Measurements from ENCODE around the gene IGFBP7.

Gene IGFBP7

GRCh38 chr4:57116245-57116644 lies 6.1 kb upstream of the IGFBP7 start:
- Histone ChIP-seq H3K27me3 (ENCODE audit: control insufficient read depth in 3 of 3, insufficient read depth in 3 of 3, low read depth in 1 of 3, low read length in 3 of 3) (peaks cover 0 to 2% (median 0%) of the 10 kb centered on the region in 3 experiments), H3K9me3 (replicated peaks in 1 of 2; ENCODE audit: control insufficient read depth in 2 of 2, insufficient read depth in 1 of 2, low read depth in 1 of 2, low read length in 2 of 2) (no peaks in the 10 kb centered on the region), H3K9ac (ENCODE audit: low read depth, low read length, poor library complexity) (no peak overlapping the region), H4K91ac (ENCODE audit: low read depth, low read length, poor library complexity) (no peak overlapping the region), H3K4ac (ENCODE audit: low read length) (no peak overlapping the region), H2AFZ (ENCODE audit: low read length) (no peak overlapping the region), H3K36me3 (replicated peaks in 1 of 2; ENCODE audit: control insufficient read depth in 2 of 2, insufficient read depth in 2 of 2, low read length in 2 of 2) (no peaks in the 10 kb centered on the region), H2AK5ac (ENCODE audit: low read depth, low read length) (no peak overlapping the region), H3K79me1 (ENCODE audit: low read depth, low read length) (no peaks in the 10 kb centered on the region), H2BK15ac (ENCODE audit: low read length) (no peak overlapping the region), H2BK12ac (ENCODE audit: low read length) (no peak overlapping the region), H3K4me1 (ENCODE audit: control insufficient read depth in 2 of 2, insufficient read depth in 1 of 2, low read depth in 1 of 2, low read length in 2 of 2) (peaks cover 2 to 11% of the 10 kb centered on the region in 2 donors), H2BK5ac (ENCODE audit: low read length) (no peak overlapping the region), H4K8ac (ENCODE audit: low read depth, low read length) (no peak overlapping the region), H3K4me3 (ENCODE audit: low read length in 2 of 2) (no peak overlapping the region), H3K18ac (ENCODE audit: low read length) (no peak overlapping the region), H3K27ac (replicated peaks; ENCODE audit: low read length) (no peak overlapping the region), H3K23ac (ENCODE audit: low read depth, low read length, poor library complexity) (no peak overlapping the region), H3K4me2 (ENCODE audit: insufficient read depth, low read length, poor library complexity, severe bottlenecking) (no peak overlapping the region), H2BK120ac (ENCODE audit: low read depth, low read length) (no peak overlapping the region), H3K14ac (ENCODE audit: low read length) (no peak overlapping the region)
- no CpG with 5 or more reads among the region's 3 CpGs for WGBS, 2 donors (ENCODE audit: extremely low coverage in 2 of 2, insufficient read length in 2 of 2, insufficient replicate concordance in 1 of 2)
- DNase-seq (ENCODE audit: low spot score): no peak

GRCh38 chr4:57114973-57115372 lies 4.8 kb upstream of the IGFBP7 start:
- no peak for DNase-seq (ENCODE audit: low spot score)
- H3K79me1 ChIP-seq (ENCODE audit: low read depth, low read length): no peaks in the 10 kb centered on the region
- H4K8ac ChIP-seq (ENCODE audit: low read depth, low read length): no peak overlapping the region
- H2BK12ac ChIP-seq (ENCODE audit: low read length): no peak overlapping the region
- H3K14ac ChIP-seq (ENCODE audit: low read length): no peak overlapping the region
- H3K27me3 ChIP-seq (ENCODE audit: control insufficient read depth in 3 of 3, insufficient read depth in 3 of 3, low read depth in 1 of 3, low read length in 3 of 3): peaks cover 0 to 3% (median 0%) of the 10 kb centered on the region in 3 experiments
- no peak overlapping the region for H3K18ac ChIP-seq (ENCODE audit: low read length)
- H3K9me3 ChIP-seq (replicated peaks in 1 of 2; ENCODE audit: control insufficient read depth in 2 of 2, insufficient read depth in 1 of 2, low read depth in 1 of 2, low read length in 2 of 2): no peaks in the 10 kb centered on the region
- H3K4ac ChIP-seq (ENCODE audit: low read length): no peak overlapping the region
- no peak overlapping the region for H3K9ac ChIP-seq (ENCODE audit: low read depth, low read length, poor library complexity)
- no peak overlapping the region for H4K91ac ChIP-seq (ENCODE audit: low read depth, low read length, poor library complexity)
- no peak overlapping the region for H2AK5ac ChIP-seq (ENCODE audit: low read depth, low read length)
- H2BK15ac ChIP-seq (ENCODE audit: low read length): no peak overlapping the region
- no peak overlapping the region for H3K4me2 ChIP-seq (ENCODE audit: insufficient read depth, low read length, poor library complexity, severe bottlenecking)
- no peaks in the 10 kb centered on the region for H3K36me3 ChIP-seq (replicated peaks in 1 of 2; ENCODE audit: control insufficient read depth in 2 of 2, insufficient read depth in 2 of 2, low read length in 2 of 2)
- peaks cover 9 to 17% of the 10 kb centered on the region in 2 donors for H3K4me1 ChIP-seq (ENCODE audit: control insufficient read depth in 2 of 2, insufficient read depth in 1 of 2, low read depth in 1 of 2, low read length in 2 of 2)
- no peak overlapping the region for H2BK120ac ChIP-seq (ENCODE audit: low read depth, low read length)
- no peak overlapping the region for H3K23ac ChIP-seq (ENCODE audit: low read depth, low read length, poor library complexity)
- no peak overlapping the region for H3K27ac ChIP-seq (replicated peaks; ENCODE audit: low read length)
- H3K4me3 ChIP-seq (ENCODE audit: low read length in 2 of 2): no peak overlapping the region
- no peak overlapping the region for H2AFZ ChIP-seq (ENCODE audit: low read length)
- no peak overlapping the region for H2BK5ac ChIP-seq (ENCODE audit: low read length)

- peaks cover 0 to 14% (median 6%) of the 10 kb centered on the region in 3 experiments for H3K27me3 ChIP-seq (ENCODE audit: control insufficient read depth in 3 of 3, insufficient read depth in 3 of 3, low read depth in 1 of 3, low read length in 3 of 3)
- no peaks in the 10 kb centered on the region for H3K79me1 ChIP-seq (ENCODE audit: low read depth, low read length)
- H3K27ac ChIP-seq (replicated peaks; ENCODE audit: low read length): no peak overlapping the region
- no peak overlapping the region for H3K4ac ChIP-seq (ENCODE audit: low read length)
- H2AFZ ChIP-seq (ENCODE audit: low read length): no peak overlapping the region
- no peaks in the 10 kb centered on the region for H3K9me3 ChIP-seq (replicated peaks in 1 of 2; ENCODE audit: control insufficient read depth in 2 of 2, insufficient read depth in 1 of 2, low read depth in 1 of 2, low read length in 2 of 2)
- DNase-seq (ENCODE audit: low spot score): no peak
- H4K91ac ChIP-seq (ENCODE audit: low read depth, low read length, poor library complexity): no peak overlapping the region
- H3K9ac ChIP-seq (ENCODE audit: low read depth, low read length, poor library complexity): no peak overlapping the region
- H2BK5ac ChIP-seq (ENCODE audit: low read length): no peak overlapping the region
- no peak overlapping the region for H3K23ac ChIP-seq (ENCODE audit: low read depth, low read length, poor library complexity)
- no peak overlapping the region for H3K18ac ChIP-seq (ENCODE audit: low read length)
- H2BK15ac ChIP-seq (ENCODE audit: low read length): peak overlapping the region; percentile 50
- no peak overlapping the region for H2BK12ac ChIP-seq (ENCODE audit: low read length)
- H3K14ac ChIP-seq (ENCODE audit: low read length): no peak overlapping the region
- H3K4me2 ChIP-seq (ENCODE audit: insufficient read depth, low read length, poor library complexity, severe bottlenecking): no peak overlapping the region
- peaks cover 9 to 17% of the 10 kb centered on the region in 2 donors for H3K4me1 ChIP-seq (ENCODE audit: control insufficient read depth in 2 of 2, insufficient read depth in 1 of 2, low read depth in 1 of 2, low read length in 2 of 2)
- no peaks in the 10 kb centered on the region for H3K36me3 ChIP-seq (replicated peaks in 1 of 2; ENCODE audit: control insufficient read depth in 2 of 2, insufficient read depth in 2 of 2, low read length in 2 of 2)
- no peak overlapping the region for H3K4me3 ChIP-seq (ENCODE audit: low read length in 2 of 2)
- H2AK5ac ChIP-seq (ENCODE audit: low read depth, low read length): no peak overlapping the region
- H4K8ac ChIP-seq (ENCODE audit: low read depth, low read length): no peak overlapping the region
- WGBS, 2 donors (ENCODE audit: extremely low coverage in 2 of 2, insufficient read length in 2 of 2, insufficient replicate concordance in 1 of 2): no CpG with 5 or more reads among the region's 6 CpGs
- H2BK120ac ChIP-seq (ENCODE audit: low read depth, low read length): no peak overlapping the region
Observed at GRCh38 chr4:57113870-57114269, 3.7 kb upstream of the IGFBP7 start.

GRCh38 chr4:57110640-57111511 lies 691 bp upstream of the IGFBP7 start:
- no peaks in the 10 kb centered on the region for H3K36me3 ChIP-seq (replicated peaks in 1 of 2; ENCODE audit: control insufficient read depth in 2 of 2, insufficient read depth in 2 of 2, low read length in 2 of 2)
- no peaks in the 10 kb centered on the region for H3K9me3 ChIP-seq (replicated peaks in 1 of 2; ENCODE audit: control insufficient read depth in 2 of 2, insufficient read depth in 1 of 2, low read depth in 1 of 2, low read length in 2 of 2)
- peak overlapping the region; percentile 97 for H3K18ac ChIP-seq (ENCODE audit: low read length)
- no peak overlapping the region for H3K14ac ChIP-seq (ENCODE audit: low read length)
- H3K79me1 ChIP-seq (ENCODE audit: low read depth, low read length): no peaks in the 10 kb centered on the region
- H3K4me1 ChIP-seq (ENCODE audit: control insufficient read depth in 2 of 2, insufficient read depth in 1 of 2, low read depth in 1 of 2, low read length in 2 of 2): peaks cover 9 to 17% of the 10 kb centered on the region in 2 donors
- no peak overlapping the region for H4K91ac ChIP-seq (ENCODE audit: low read depth, low read length, poor library complexity)
- H3K27me3 ChIP-seq (ENCODE audit: control insufficient read depth in 3 of 3, insufficient read depth in 3 of 3, low read depth in 1 of 3, low read length in 3 of 3): peaks cover 3 to 14% (median 6%) of the 10 kb centered on the region in 3 experiments
- H3K23ac ChIP-seq (ENCODE audit: low read depth, low read length, poor library complexity): no peak overlapping the region
- peak overlapping the region; percentile 72 for H2BK5ac ChIP-seq (ENCODE audit: low read length)
- peak; percentile 62 for DNase-seq (ENCODE audit: low spot score)
- H3K4me2 ChIP-seq (ENCODE audit: insufficient read depth, low read length, poor library complexity, severe bottlenecking): peak overlapping the region; percentile 81
- peak overlapping the region; percentile 3 to 83 for H3K4me3 ChIP-seq (ENCODE audit: low read length in 2 of 2)
- no CpG with 5 or more reads among the region's 25 CpGs for WGBS, 2 donors (ENCODE audit: extremely low coverage in 2 of 2, insufficient read length in 2 of 2, insufficient replicate concordance in 1 of 2)
- no peak overlapping the region for H2BK12ac ChIP-seq (ENCODE audit: low read length)
- H2BK15ac ChIP-seq (ENCODE audit: low read length): no peak overlapping the region
- H2BK120ac ChIP-seq (ENCODE audit: low read depth, low read length): peak overlapping the region; percentile 77
- H2AFZ ChIP-seq (ENCODE audit: low read length): peak overlapping the region; percentile 96
- peak overlapping the region; percentile 85 for H3K27ac ChIP-seq (replicated peaks; ENCODE audit: low read length)
- no peak overlapping the region for H3K4ac ChIP-seq (ENCODE audit: low read length)
- no peak overlapping the region for H2AK5ac ChIP-seq (ENCODE audit: low read depth, low read length)
- no peak overlapping the region for H3K9ac ChIP-seq (ENCODE audit: low read depth, low read length, poor library complexity)
- no peak overlapping the region for H4K8ac ChIP-seq (ENCODE audit: low read depth, low read length)
